H9 (cell line): ENCODE results near the gene ROCK2. TPM values are rescaled to one million over a fixed set of nuclear protein-coding genes. Genes with fewer than 3 reads are reported as not detected.
A peak's percentile ranks its signal among the peaks of the same experiment; 100 is the strongest.

Source experiments
- DNase-seq: peaks from one replicate; pipeline ENCODE4 v3.0.0-alpha.2; 2017
- H2AFZ ChIP-seq: one replicate; pipeline ENCODE4 v1.6.1; 2013; ENCODE audit warnings: mild to moderate bottlenecking, low read length, control low read depth, moderate library complexity
- H2AK5ac ChIP-seq: 2 replicates; pipeline ENCODE4 v1.6.1; 2013; ENCODE audit warnings: low read length, control low read depth, mixed read lengths; ENCODE audit not compliant: insufficient read length
- H2BK120ac ChIP-seq: one replicate; pipeline ENCODE4 v1.6.1; 2013; ENCODE audit warnings: low read depth, mild to moderate bottlenecking, low read length, control low read depth, inconsistent platforms; ENCODE audit not compliant: poor library complexity, severe bottlenecking
- H2BK12ac ChIP-seq: 2 replicates; pipeline ENCODE4 v1.6.1; 2013; ENCODE audit warnings: low read length, control low read depth, mixed read lengths, low read depth; ENCODE audit not compliant: insufficient read length
- H2BK15ac ChIP-seq: 2 replicates; pipeline ENCODE4 v1.6.1; 2013; ENCODE audit warnings: low read depth, low read length, control low read depth
- H2BK20ac ChIP-seq: one replicate; pipeline ENCODE4 v1.6.1; 2013; ENCODE audit warnings: low read depth, mild to moderate bottlenecking, low read length, control low read depth, inconsistent platforms; ENCODE audit not compliant: poor library complexity, severe bottlenecking
- H2BK5ac ChIP-seq: 2 replicates; pipeline ENCODE4 v1.6.1; 2013; ENCODE audit warnings: low read length, control low read depth, mixed read lengths; ENCODE audit not compliant: insufficient read length
- H3K14ac ChIP-seq: 2 replicates; pipeline ENCODE4 v1.6.1; 2013; ENCODE audit warnings: low read length, control low read depth; ENCODE audit not compliant: insufficient read depth
- H3K18ac ChIP-seq: 2 replicates; pipeline ENCODE4 v1.6.1; 2013; ENCODE audit warnings: low read depth, mild to moderate bottlenecking, mixed read lengths, low read length, control low read depth; ENCODE audit not compliant: insufficient read length
- H3K23ac ChIP-seq: 2 replicates; pipeline ENCODE4 v1.6.1; 2013; ENCODE audit warnings: low read length, control low read depth, mixed read lengths, low read depth; ENCODE audit not compliant: insufficient read length
- H3K23me2 ChIP-seq: 2 replicates; pipeline ENCODE4 v1.6.1; 2013; ENCODE audit warnings: low read depth, mild to moderate bottlenecking, mixed read lengths, low read length, control low read depth; ENCODE audit not compliant: insufficient read length, poor library complexity, severe bottlenecking
- H3K27ac ChIP-seq: 2 replicates; pipeline ENCODE4 v1.5.1; 2013; ENCODE audit warnings: low read length, control low read depth, mixed read lengths, low read depth; ENCODE audit not compliant: insufficient read length
- H3K27me3 ChIP-seq: 2 replicates; pipeline ENCODE4 v1.6.1; 2013; ENCODE audit warnings: low read length, control low read depth, inconsistent platforms; ENCODE audit not compliant: insufficient read depth
- H3K4ac ChIP-seq: 2 replicates; pipeline ENCODE4 v1.6.1; 2013; ENCODE audit warnings: low read depth, mild to moderate bottlenecking, control low read depth, inconsistent platforms, low read length, moderate library complexity
- H3K4me1 ChIP-seq: 2 replicates; pipeline ENCODE4 v1.6.1; 2013; ENCODE audit warnings: low read length, control low read depth, inconsistent platforms; ENCODE audit not compliant: insufficient read depth
- H3K4me2 ChIP-seq: 2 replicates; pipeline ENCODE4 v1.6.1; 2013; ENCODE audit warnings: low read length, control low read depth, mixed read lengths; ENCODE audit not compliant: insufficient read length, insufficient read depth
- H3K56ac ChIP-seq: 2 replicates; pipeline ENCODE4 v1.6.1; 2013; ENCODE audit warnings: low read depth, mild to moderate bottlenecking, mixed read lengths, low read length, control low read depth; ENCODE audit not compliant: insufficient read length
- H3K79me1 ChIP-seq: 2 replicates; pipeline ENCODE4 v1.6.1; 2013; ENCODE audit warnings: low read depth, mild to moderate bottlenecking, moderate library complexity, low read length, control low read depth, inconsistent platforms; ENCODE audit not compliant: insufficient read depth, poor library complexity, severe bottlenecking
- H3K79me2 ChIP-seq: 2 replicates; pipeline ENCODE4 v1.6.1; 2013; ENCODE audit warnings: low read length, control low read depth, inconsistent platforms; ENCODE audit not compliant: insufficient read depth
- H3K9ac ChIP-seq: 2 replicates; pipeline ENCODE4 v1.6.1; 2013; ENCODE audit warnings: low read length, control low read depth, mixed read lengths; ENCODE audit not compliant: insufficient read length; ENCODE audit errors: extremely low read depth
- H3K9me3 ChIP-seq: one replicate; pipeline ENCODE4 v1.6.1; 2013; ENCODE audit warnings: low read depth, low read length, inconsistent platforms; ENCODE audit not compliant: control insufficient read depth
- H3T11ph ChIP-seq: one replicate; pipeline ENCODE4 v1.6.1; 2013; ENCODE audit warnings: mild to moderate bottlenecking, low read length, control low read depth, inconsistent platforms
- H4K20me1 ChIP-seq: one replicate; pipeline ENCODE4 v1.6.1; 2013; ENCODE audit not compliant: control insufficient read depth, insufficient read length, insufficient read depth
- H4K5ac ChIP-seq: 2 replicates; pipeline ENCODE4 v1.6.1; 2013; ENCODE audit warnings: low read depth, mild to moderate bottlenecking, mixed read lengths, low read length, control low read depth; ENCODE audit not compliant: insufficient read length
- H4K8ac ChIP-seq: replicated peaks from 2 replicates; pipeline ENCODE4 v1.6.1; 2013; ENCODE audit warnings: low read length, control low read depth, mixed read lengths, low read depth; ENCODE audit not compliant: insufficient read length
- H4K91ac ChIP-seq: 2 replicates; pipeline ENCODE4 v1.6.1; 2013; ENCODE audit warnings: low read depth, mild to moderate bottlenecking, moderate library complexity, mixed read lengths, low read length, control low read depth; ENCODE audit not compliant: insufficient read length
- H3K27ac Mint-ChIP-seq, 3 experiments: 2 replicates in 2 of 3; 3 replicates in 1 of 3; pipeline ENCODE4 v1.8.0; 2020 to 2021; ENCODE audit warnings: mixed read lengths in 3 of 3, mild to moderate bottlenecking in 1 of 3, moderate library complexity in 1 of 3
- H3K27me3 Mint-ChIP-seq: 2 replicates; pipeline ENCODE4 v1.8.0; 2021; ENCODE audit warnings: low read depth, mild to moderate bottlenecking, moderate library complexity, mixed read lengths
- H3K36me3 Mint-ChIP-seq, 3 experiments: 2 replicates in 2 of 3; 3 replicates in 1 of 3; pipeline ENCODE4 v1.8.0; 2020 to 2021; ENCODE audit warnings: low read depth in 3 of 3, mixed read lengths in 3 of 3; ENCODE audit not compliant: insufficient read depth in 1 of 3
- H3K4me1 Mint-ChIP-seq, 2 experiments: 2 replicates each; pipeline ENCODE4 v1.8.0; 2020; ENCODE audit warnings: mixed read lengths in 2 of 2
- H3K4me3 Mint-ChIP-seq, 2 experiments: 2 replicates in 1 of 2; 3 replicates in 1 of 2; pipeline ENCODE4 v1.8.0; 2020 to 2021; ENCODE audit warnings: mild to moderate bottlenecking in 2 of 2, mixed read lengths in 2 of 2, moderate library complexity in 1 of 2
- H3K9me3 Mint-ChIP-seq, 2 experiments: 2 replicates in 1 of 2; 3 replicates in 1 of 2; pipeline ENCODE4 v1.8.0; 2020; ENCODE audit warnings: mild to moderate bottlenecking in 2 of 2, mixed read lengths in 2 of 2, moderate library complexity in 1 of 2
- WGBS: extraction: QIAGEN DNeasy Blood & Tissue Kit; methylation state at CpG from one replicate; pipeline ENCODE4 v1.1.7; 2013; ENCODE audit warnings: missing lambda C conversion rate, low lambda C conversion rate, mixed read lengths; ENCODE audit not compliant: insufficient read length; ENCODE audit errors: extremely low coverage; 5-methylcytosine and 5-hydroxymethylcytosine counted together
- total RNA-seq: library from RNA; stranded (reverse); gene quantifications from 2 replicates; pipeline ENCODE4 v1.2.1, GENCODE V29; 2021
- TF ChIP-seq, protein P1 (sequence below): fragments of 200-600 bp; sonication (generic); conservative IDR thresholded peaks from 3 replicates; pipeline ENCODE4 v1.8.0; 2021; ENCODE audit warnings: antibody characterized with exemption, mild to moderate bottlenecking

ROCK2 gene
- total RNA-seq, 1 experiment from 2014 or later, result 33.2 TPM

DNA sequence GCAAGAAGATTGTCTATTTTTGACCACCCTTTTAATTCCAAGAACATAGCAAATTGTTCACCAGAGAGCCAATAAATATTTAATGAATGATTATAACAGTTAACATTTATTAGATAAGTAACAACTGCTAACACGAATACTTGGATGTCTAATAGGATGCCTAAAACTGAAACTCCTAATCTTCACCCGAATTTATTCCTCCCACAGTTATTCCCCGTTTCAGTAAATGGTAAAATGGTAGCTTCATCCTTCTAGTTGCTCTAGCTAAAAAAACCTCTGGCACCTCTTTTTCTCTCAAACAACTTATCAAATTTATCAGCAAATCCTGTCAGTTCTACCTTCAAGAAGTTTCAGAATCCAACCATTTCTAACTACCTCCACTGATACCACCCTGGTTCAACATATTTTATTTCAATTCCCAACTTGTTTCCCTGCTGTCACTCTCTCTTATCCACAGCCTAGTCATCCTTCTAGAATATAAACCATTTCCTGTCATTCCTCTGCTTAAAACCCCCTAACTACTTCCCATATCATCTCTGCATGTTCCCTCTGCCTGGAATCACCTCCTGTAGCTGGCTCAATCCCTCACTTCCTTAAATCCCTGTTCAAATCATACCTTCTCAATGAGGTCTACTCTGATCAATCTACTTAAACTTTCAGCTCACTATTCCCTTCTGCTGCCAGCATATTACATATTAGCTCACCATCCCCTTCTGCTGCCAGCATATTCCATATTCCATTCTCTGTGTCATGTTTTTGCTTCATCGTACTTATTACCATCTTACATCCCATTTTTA lies 93.8 kb downstream of the ROCK2 start:
- H3K27me3 ChIP-seq, result no peaks in the 10 kb centered on the region
- Mint-ChIP-seq H3K36me3 (peaks cover 4% of the 10 kb centered on the region in 3 experiments; a peak in 6 of 7 replicates), H3K27ac (peak overlapping the region in 1 of 3 experiments; percentile 36; a peak in 4 of 7 replicates), H3K4me1 (peaks cover 11 to 12% of the 10 kb centered on the region in 2 experiments), H3K9me3 (peaks cover 0 to 4% of the 10 kb centered on the region in 2 experiments; a peak in 1 of 5 replicates), H3K27me3 (no peaks in the 10 kb centered on the region), H3K4me3 (no peak overlapping the region)
- TF ChIP-seq, protein P1, sequence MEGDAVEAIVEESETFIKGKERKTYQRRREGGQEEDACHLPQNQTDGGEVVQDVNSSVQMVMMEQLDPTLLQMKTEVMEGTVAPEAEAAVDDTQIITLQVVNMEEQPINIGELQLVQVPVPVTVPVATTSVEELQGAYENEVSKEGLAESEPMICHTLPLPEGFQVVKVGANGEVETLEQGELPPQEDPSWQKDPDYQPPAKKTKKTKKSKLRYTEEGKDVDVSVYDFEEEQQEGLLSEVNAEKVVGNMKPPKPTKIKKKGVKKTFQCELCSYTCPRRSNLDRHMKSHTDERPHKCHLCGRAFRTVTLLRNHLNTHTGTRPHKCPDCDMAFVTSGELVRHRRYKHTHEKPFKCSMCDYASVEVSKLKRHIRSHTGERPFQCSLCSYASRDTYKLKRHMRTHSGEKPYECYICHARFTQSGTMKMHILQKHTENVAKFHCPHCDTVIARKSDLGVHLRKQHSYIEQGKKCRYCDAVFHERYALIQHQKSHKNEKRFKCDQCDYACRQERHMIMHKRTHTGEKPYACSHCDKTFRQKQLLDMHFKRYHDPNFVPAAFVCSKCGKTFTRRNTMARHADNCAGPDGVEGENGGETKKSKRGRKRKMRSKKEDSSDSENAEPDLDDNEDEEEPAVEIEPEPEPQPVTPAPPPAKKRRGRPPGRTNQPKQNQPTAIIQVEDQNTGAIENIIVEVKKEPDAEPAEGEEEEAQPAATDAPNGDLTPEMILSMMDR, result no peak
- no peak overlapping the region for H3K23ac ChIP-seq
- H2AFZ ChIP-seq, result no peak overlapping the region
- H3K4me2 ChIP-seq, result no peak overlapping the region
- no peaks in the 10 kb centered on the region for H3K23me2 ChIP-seq
- H3K27ac ChIP-seq, result no peak overlapping the region
- H3K79me2 ChIP-seq, result 0 out of 2 replicates have a peak, but pooled peaks cover 3% of the 10 kb centered on the region
- H3T11ph ChIP-seq, result no peak overlapping the region
- no peak overlapping the region for H3K56ac ChIP-seq
- H4K91ac ChIP-seq, result no peak overlapping the region
- no peak overlapping the region for H2AK5ac ChIP-seq
- no peak overlapping the region for H2BK20ac ChIP-seq
- H4K5ac ChIP-seq, result no peak overlapping the region
- H3K79me1 ChIP-seq, result no peaks in the 10 kb centered on the region
- peaks cover 3% of the 10 kb centered on the region; the same call in 1 of the 2 replicates for H3K4me1 ChIP-seq
- 100% methylated on average over 1 of the region's 4 CpGs for WGBS
- H3K9me3 ChIP-seq, result no peaks in the 10 kb centered on the region
- no peaks in the 10 kb centered on the region for H4K20me1 ChIP-seq
- no peak overlapping the region for H2BK15ac ChIP-seq
- no peak overlapping the region for H3K9ac ChIP-seq
- no peak overlapping the region for H3K4ac ChIP-seq
- H4K8ac ChIP-seq, result no peak overlapping the region
- no peak overlapping the region for H3K14ac ChIP-seq
- H2BK5ac ChIP-seq, result no peak overlapping the region
- no peak overlapping the region for H3K18ac ChIP-seq
- no peak overlapping the region for H2BK12ac ChIP-seq
- no peak overlapping the region for H2BK120ac ChIP-seq
- DNase-seq, result no peak
